K562 (cell line): ENCODE results near the gene RNF212B. TPM values are rescaled to one million over a fixed set of nuclear protein-coding genes. Genes with fewer than 3 reads are reported as not detected.

Experiments
- GTF2A2 ChIP-seq: IDR thresholded peaks from 2 replicates; pipeline ENCODE4 v1.6.1; 2016; ENCODE audit warnings: mild to moderate bottlenecking, missing genetic modification characterization, missing compliant biosample characterization
- MBD2 ChIP-seq: sonication (generic); IDR thresholded peaks from 2 replicates; pipeline ENCODE4 v1.6.1; 2016; ENCODE audit warnings: low read depth, borderline replicate concordance
- NFE2 ChIP-seq: IDR thresholded peaks from 2 replicates; pipeline ENCODE4 v1.6.1; 2014; ENCODE audit warnings: antibody characterized with exemption, low read depth
- SMARCA4 ChIP-seq: fragments of 450-650 bp; IDR thresholded peaks from 2 replicates; pipeline ENCODE4 v1.6.1; 2016
- TEAD1 ChIP-seq, 2 experiments: fragments of 450-650 bp in 1 of 2; sonication (generic) in 1 of 2; formaldehyde crosslinking; IDR thresholded peaks; 2 replicates each; pipeline versions ENCODE4 v1.4.0 to v1.8.0; 2020 to 2022; ENCODE audit warnings: mild to moderate bottlenecking in 2 of 2, missing genetic modification reagents in 1 of 2
- TEAD4 ChIP-seq, 2 experiments: sonication (generic) in 1 of 2; formaldehyde crosslinking in 1 of 2; IDR thresholded peaks; 2 replicates each; pipeline versions ENCODE4 v1.6.1 to v1.8.0; 2012 to 2022; ENCODE audit warnings: borderline replicate concordance in 1 of 2, inconsistent platforms in 1 of 2, low read length in 1 of 2, mild to moderate bottlenecking in 1 of 2, missing genetic modification reagents in 1 of 2
- polyA plus RNA-seq, 8 experiments: library from polyadenylated mRNA; depleted of rRNA in 4 of 8; stranded (reverse) in 5 of 8; unstranded in 3 of 8; fragments of >200 nt; fragmentation: Nextera tagmentation in 2 of 8; fragmentation: Illumina TruSeq in 1 of 8; extraction: Ambion mirVana in 2 of 8; extraction: Trizol in 1 of 8; gene quantifications; 2 replicates each; pipeline versions ENCODE4 v1.2.1 to v1.2.3, GENCODE V29; 2011 to 2014; ENCODE audit warnings: inconsistent platforms in 1 of 8, missing spikeins in 1 of 8
- total RNA-seq, 7 experiments: library from RNA; depleted of rRNA in 6 of 7; stranded (reverse); fragments of >200 nt in 6 of 7; fragmentation: Illumina TruSeq in 2 of 7; extraction: Trizol in 2 of 7; gene quantifications; 2 replicates each; pipeline versions ENCODE4 v1.2.1 to v1.2.3, GENCODE V29; 2011 to 2021; ENCODE audit warnings: low replicate concordance in 1 of 7
- TF ChIP-seq, protein P1 (sequence below): fragments of 450-650 bp; IDR thresholded peaks from 2 replicates; pipeline ENCODE4 v1.6.1; 2016; ENCODE audit warnings: low read depth
- TF ChIP-seq, protein P2 (sequence below): sonication (generic); formaldehyde crosslinking; IDR thresholded peaks from 2 replicates; pipeline ENCODE4 v1.8.1; 2023; ENCODE audit warnings: mild to moderate bottlenecking, missing genetic modification reagents
- TF ChIP-seq, protein P3 (sequence below): fragments of 450-650 bp; IDR thresholded peaks from 2 replicates; pipeline ENCODE4 v1.6.1; 2017; ENCODE audit warnings: antibody characterized with exemption, mild to moderate bottlenecking
- TF ChIP-seq, protein P4 (sequence below): fragments of 450-650 bp; formaldehyde crosslinking; conservative IDR thresholded peaks from 2 replicates; pipeline ENCODE4 v1.4.0; 2022; ENCODE audit warnings: mild to moderate bottlenecking, missing genetic modification characterization

The RNF212B gene
- total and polyA plus RNA-seq, 9 of the 15 experiments (the other 6 are each of a cell fraction or from before 2014, with no cell fraction given), result 0.15 to 0.43 (median 0.27) TPM; not detected in 3

DNA sequence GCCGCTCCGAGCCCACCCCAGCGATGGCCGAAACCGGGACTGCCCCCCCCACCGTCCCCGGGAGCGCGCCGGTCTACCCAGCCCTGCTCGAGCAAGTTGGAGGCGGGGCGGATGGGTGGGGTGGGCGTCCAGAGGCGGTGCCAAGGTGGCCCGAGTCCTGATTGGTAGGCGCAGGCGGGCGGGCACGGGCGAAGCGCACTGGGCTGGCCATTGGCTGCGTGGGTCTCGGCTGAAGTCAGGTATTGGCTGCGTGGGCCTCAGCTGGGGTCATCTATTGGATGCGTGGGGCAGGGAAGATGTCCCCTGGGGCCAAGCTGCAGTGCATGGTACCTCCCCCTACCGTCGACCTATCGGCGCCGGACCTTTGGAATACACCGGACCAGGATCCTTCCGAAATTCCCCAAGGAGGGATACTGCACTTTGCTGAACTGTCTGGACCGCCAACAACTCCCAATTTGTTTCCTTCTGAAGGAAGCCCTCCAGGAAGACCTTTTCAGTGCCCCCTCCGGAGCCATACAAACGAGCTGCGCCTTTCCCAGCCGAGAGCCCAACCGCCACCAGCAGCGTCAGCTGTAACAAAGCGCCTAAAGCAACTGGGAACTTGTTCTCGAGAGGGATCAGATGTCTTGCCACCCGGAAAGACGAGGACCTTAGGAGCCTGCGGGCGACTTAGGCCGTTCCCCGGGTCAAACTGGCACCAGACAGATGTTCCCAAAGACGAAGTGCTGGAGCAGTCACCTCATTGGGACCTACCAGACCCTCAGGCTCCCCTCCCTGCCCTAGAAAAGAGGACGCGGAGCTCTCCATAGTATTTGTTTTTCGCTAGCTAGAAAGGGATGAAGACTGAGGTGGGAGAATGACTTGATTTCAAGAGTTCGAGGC, 48.5 kb downstream of the RNF212B start, which contains the start of gene HOMEZ (continued):
- TF ChIP-seq GTF2A2 (tag), result no peak
- peak; percentile 98 for TF ChIP-seq MBD2
- 0 out of 2 replicates have a peak, but pooled peaks have one; percentile 22 for TF ChIP-seq SMARCA4
- TF ChIP-seq TEAD4 (IDR thresholded peaks at IDR 0.05; ENCODE audit: low read length), result no peak
- TF ChIP-seq TEAD4 (CRISPR knock-in tag; IDR thresholded peaks at IDR 0.05; ENCODE audit: borderline replicate concordance), result no peak
- TF ChIP-seq, protein P1, sequence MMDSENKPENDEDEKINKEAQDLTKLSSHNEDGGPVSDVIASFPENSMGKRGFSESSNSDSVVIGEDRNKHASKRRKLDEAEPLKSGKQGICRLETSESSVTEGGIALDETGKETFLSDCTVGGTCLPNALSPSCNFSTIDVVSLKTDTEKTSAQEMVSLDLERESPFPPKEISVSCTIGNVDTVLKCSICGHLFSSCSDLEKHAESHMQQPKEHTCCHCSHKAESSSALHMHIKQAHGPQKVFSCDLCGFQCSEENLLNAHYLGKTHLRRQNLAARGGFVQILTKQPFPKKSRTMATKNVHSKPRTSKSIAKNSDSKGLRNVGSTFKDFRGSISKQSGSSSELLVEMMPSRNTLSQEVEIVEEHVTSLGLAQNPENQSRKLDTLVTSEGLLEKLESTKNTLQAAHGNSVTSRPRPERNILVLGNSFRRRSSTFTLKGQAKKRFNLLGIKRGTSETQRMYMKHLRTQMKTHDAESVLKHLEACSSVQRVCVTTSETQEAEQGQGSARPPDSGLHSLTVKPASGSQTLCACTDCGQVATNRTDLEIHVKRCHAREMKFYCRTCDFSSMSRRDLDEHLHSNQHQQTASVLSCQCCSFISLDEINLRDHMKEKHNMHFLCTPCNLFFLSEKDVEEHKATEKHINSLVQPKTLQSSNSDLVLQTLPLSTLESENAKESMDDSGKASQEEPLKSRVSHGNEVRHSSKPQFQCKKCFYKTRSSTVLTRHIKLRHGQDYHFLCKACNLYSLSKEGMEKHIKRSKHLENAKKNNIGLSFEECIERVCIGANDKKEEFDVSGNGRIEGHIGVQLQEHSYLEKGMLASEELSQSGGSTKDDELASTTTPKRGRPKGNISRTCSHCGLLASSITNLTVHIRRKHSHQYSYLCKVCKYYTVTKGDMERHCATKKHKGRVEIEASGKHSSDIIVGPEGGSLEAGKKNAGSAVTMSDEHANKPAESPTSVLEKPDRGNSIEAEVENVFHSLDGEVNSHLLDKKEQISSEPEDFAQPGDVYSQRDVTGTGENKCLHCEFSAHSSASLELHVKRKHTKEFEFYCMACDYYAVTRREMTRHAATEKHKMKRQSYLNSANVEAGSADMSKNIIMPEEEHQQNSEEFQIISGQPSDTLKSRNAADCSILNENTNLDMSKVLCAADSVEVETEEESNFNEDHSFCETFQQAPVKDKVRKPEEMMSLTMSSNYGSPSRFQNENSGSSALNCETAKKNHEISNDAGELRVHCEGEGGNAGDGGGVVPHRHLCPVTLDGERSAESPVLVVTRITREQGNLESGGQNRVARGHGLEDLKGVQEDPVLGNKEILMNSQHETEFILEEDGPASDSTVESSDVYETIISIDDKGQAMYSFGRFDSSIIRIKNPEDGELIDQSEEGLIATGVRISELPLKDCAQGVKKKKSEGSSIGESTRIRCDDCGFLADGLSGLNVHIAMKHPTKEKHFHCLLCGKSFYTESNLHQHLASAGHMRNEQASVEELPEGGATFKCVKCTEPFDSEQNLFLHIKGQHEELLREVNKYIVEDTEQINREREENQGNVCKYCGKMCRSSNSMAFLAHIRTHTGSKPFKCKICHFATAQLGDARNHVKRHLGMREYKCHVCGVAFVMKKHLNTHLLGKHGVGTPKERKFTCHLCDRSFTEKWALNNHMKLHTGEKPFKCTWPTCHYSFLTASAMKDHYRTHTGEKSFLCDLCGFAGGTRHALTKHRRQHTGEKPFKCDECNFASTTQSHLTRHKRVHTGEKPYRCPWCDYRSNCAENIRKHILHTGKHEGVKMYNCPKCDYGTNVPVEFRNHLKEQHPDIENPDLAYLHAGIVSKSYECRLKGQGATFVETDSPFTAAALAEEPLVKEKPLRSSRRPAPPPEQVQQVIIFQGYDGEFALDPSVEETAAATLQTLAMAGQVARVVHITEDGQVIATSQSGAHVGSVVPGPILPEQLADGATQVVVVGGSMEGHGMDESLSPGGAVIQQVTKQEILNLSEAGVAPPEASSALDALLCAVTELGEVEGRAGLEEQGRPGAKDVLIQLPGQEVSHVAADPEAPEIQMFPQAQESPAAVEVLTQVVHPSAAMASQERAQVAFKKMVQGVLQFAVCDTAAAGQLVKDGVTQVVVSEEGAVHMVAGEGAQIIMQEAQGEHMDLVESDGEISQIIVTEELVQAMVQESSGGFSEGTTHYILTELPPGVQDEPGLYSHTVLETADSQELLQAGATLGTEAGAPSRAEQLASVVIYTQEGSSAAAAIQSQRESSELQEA, result no peak
- TF ChIP-seq, protein P2, sequence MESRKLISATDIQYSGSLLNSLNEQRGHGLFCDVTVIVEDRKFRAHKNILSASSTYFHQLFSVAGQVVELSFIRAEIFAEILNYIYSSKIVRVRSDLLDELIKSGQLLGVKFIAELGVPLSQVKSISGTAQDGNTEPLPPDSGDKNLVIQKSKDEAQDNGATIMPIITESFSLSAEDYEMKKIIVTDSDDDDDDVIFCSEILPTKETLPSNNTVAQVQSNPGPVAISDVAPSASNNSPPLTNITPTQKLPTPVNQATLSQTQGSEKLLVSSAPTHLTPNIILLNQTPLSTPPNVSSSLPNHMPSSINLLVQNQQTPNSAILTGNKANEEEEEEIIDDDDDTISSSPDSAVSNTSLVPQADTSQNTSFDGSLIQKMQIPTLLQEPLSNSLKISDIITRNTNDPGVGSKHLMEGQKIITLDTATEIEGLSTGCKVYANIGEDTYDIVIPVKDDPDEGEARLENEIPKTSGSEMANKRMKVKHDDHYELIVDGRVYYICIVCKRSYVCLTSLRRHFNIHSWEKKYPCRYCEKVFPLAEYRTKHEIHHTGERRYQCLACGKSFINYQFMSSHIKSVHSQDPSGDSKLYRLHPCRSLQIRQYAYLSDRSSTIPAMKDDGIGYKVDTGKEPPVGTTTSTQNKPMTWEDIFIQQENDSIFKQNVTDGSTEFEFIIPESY (CRISPR knock-in tag), result no peak
- no peak for TF ChIP-seq TEAD1 (CRISPR knock-in tag; IDR thresholded peaks at IDR 0.05)
- TF ChIP-seq NFE2, result no peak
- TF ChIP-seq, protein P3, sequence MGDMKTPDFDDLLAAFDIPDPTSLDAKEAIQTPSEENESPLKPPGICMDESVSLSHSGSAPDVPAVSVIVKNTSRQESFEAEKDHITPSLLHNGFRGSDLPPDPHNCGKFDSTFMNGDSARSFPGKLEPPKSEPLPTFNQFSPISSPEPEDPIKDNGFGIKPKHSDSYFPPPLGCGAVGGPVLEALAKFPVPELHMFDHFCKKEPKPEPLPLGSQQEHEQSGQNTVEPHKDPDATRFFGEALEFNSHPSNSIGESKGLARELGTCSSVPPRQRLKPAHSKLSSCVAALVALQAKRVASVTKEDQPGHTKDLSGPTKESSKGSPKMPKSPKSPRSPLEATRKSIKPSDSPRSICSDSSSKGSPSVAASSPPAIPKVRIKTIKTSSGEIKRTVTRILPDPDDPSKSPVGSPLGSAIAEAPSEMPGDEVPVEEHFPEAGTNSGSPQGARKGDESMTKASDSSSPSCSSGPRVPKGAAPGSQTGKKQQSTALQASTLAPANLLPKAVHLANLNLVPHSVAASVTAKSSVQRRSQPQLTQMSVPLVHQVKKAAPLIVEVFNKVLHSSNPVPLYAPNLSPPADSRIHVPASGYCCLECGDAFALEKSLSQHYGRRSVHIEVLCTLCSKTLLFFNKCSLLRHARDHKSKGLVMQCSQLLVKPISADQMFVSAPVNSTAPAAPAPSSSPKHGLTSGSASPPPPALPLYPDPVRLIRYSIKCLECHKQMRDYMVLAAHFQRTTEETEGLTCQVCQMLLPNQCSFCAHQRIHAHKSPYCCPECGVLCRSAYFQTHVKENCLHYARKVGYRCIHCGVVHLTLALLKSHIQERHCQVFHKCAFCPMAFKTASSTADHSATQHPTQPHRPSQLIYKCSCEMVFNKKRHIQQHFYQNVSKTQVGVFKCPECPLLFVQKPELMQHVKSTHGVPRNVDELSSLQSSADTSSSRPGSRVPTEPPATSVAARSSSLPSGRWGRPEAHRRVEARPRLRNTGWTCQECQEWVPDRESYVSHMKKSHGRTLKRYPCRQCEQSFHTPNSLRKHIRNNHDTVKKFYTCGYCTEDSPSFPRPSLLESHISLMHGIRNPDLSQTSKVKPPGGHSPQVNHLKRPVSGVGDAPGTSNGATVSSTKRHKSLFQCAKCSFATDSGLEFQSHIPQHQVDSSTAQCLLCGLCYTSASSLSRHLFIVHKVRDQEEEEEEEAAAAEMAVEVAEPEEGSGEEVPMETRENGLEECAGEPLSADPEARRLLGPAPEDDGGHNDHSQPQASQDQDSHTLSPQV, result no peak
- TF ChIP-seq, protein P4, sequence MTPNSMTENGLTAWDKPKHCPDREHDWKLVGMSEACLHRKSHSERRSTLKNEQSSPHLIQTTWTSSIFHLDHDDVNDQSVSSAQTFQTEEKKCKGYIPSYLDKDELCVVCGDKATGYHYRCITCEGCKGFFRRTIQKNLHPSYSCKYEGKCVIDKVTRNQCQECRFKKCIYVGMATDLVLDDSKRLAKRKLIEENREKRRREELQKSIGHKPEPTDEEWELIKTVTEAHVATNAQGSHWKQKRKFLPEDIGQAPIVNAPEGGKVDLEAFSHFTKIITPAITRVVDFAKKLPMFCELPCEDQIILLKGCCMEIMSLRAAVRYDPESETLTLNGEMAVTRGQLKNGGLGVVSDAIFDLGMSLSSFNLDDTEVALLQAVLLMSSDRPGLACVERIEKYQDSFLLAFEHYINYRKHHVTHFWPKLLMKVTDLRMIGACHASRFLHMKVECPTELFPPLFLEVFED (CRISPR knock-in tag), result no peak
